Liver (tissue), 9 donors: ENCODE results near the gene FOXP3. TPM values are rescaled to one million over a fixed set of nuclear protein-coding genes. Genes with fewer than 3 reads are reported as not detected.

ENCODE experiments used
- DNase-seq: peaks from one replicate; pipeline ENCODE4 v3.0.0-alpha.2; 2017; ENCODE audit warnings: low spot score
- H3K27ac ChIP-seq, 2 donors: one replicate each; pipeline ENCODE4 v1.7.0; 2013; ENCODE audit warnings: inconsistent platforms in 2 of 2, low read length in 2 of 2, control low read depth in 1 of 2, low read depth in 1 of 2, mild to moderate bottlenecking in 1 of 2
- H3K27me3 ChIP-seq, 4 donors: one replicate each; pipeline versions ENCODE4 v1.6.1 to v1.7.0; 2013; ENCODE audit warnings: low read length in 3 of 4, inconsistent platforms in 1 of 4, mild to moderate bottlenecking in 1 of 4, moderate library complexity in 1 of 4; ENCODE audit not compliant: control insufficient read depth in 4 of 4, insufficient read depth in 4 of 4
- H3K36me3 ChIP-seq, 4 donors: one replicate each; pipeline versions ENCODE4 v1.6.1 to v1.7.0; 2013; ENCODE audit warnings: low read length in 3 of 4, mild to moderate bottlenecking in 3 of 4, low read depth in 1 of 4, moderate library complexity in 1 of 4; ENCODE audit not compliant: control insufficient read depth in 4 of 4, insufficient read depth in 3 of 4
- H3K4me1 ChIP-seq, 4 donors: one replicate each; pipeline versions ENCODE4 v1.6.1 to v1.7.0; 2013; ENCODE audit warnings: low read length in 3 of 4, mild to moderate bottlenecking in 3 of 4, moderate library complexity in 1 of 4; ENCODE audit not compliant: control insufficient read depth in 4 of 4, insufficient read depth in 4 of 4
- H3K4me3 ChIP-seq, 3 donors: one replicate each; pipeline versions ENCODE4 v1.6.1 to v1.7.0; 2013; ENCODE audit warnings: low read length in 3 of 3, control low read depth in 1 of 3, low read depth in 1 of 3, mild to moderate bottlenecking in 1 of 3
- H3K9ac ChIP-seq, 2 donors: one replicate each; pipeline ENCODE4 v1.7.0; 2013; ENCODE audit warnings: low read length in 2 of 2, mild to moderate bottlenecking in 2 of 2, moderate library complexity in 2 of 2, control low read depth in 1 of 2, low read depth in 1 of 2
- H3K9me3 ChIP-seq, 4 donors: one replicate each; pipeline versions ENCODE4 v1.6.1 to v1.7.0; 2013; ENCODE audit warnings: low read length in 3 of 4; ENCODE audit not compliant: control insufficient read depth in 4 of 4
- FOXA1 ChIP-seq: IDR thresholded peaks from 2 replicates; pipeline ENCODE4 v1.6.1; 2016; ENCODE audit warnings: antibody characterized with exemption
- FOXA2 ChIP-seq: IDR thresholded peaks from 2 replicates; pipeline ENCODE4 v1.6.1; 2016; ENCODE audit warnings: antibody characterized with exemption
- GABPA ChIP-seq, 2 donors: IDR thresholded peaks in 1 of 2; conservative IDR thresholded peaks in 1 of 2; 2 replicates each; pipeline ENCODE4 v1.6.1; 2016; ENCODE audit warnings: antibody characterized with exemption in 2 of 2, mild to moderate bottlenecking in 1 of 2, moderate library complexity in 1 of 2
- HNF4A ChIP-seq, 2 donors: conservative IDR thresholded peaks; 2 replicates each; pipeline ENCODE4 v1.6.1; 2016; ENCODE audit warnings: antibody characterized with exemption in 2 of 2, mild to moderate bottlenecking in 2 of 2
- HNF4G ChIP-seq: IDR thresholded peaks from 2 replicates; pipeline ENCODE4 v1.6.1; 2016; ENCODE audit warnings: antibody characterized with exemption
- JUND ChIP-seq, 2 donors: IDR thresholded peaks; 2 replicates each; pipeline ENCODE4 v1.6.1; 2016; ENCODE audit warnings: antibody characterized with exemption in 2 of 2
- NR2F2 ChIP-seq: IDR thresholded peaks from 2 replicates; pipeline ENCODE4 v1.6.1; 2016; ENCODE audit warnings: antibody characterized with exemption
- RAD21 ChIP-seq, 2 donors: IDR thresholded peaks; 2 replicates each; pipeline ENCODE4 v1.6.1; 2016; ENCODE audit warnings: antibody characterized with exemption in 2 of 2, mild to moderate bottlenecking in 2 of 2
- SP1 ChIP-seq: IDR thresholded peaks from 2 replicates; pipeline ENCODE4 v1.6.1; 2018; ENCODE audit warnings: antibody characterized with exemption, mild to moderate bottlenecking
- WGBS: extraction: QIAGEN DNeasy Blood & Tissue Kit; methylation state at CpG from one replicate; pipeline ENCODE4 v1.1.7; 2013; 5-methylcytosine and 5-hydroxymethylcytosine counted together
- polyA plus RNA-seq, 2 donors: library from polyadenylated mRNA; stranded (reverse) in 1 of 2; unstranded in 1 of 2; fragments of 200-250 nt in 1 of 2; fragments of >200 nt in 1 of 2; fragmentation: Nextera tagmentation in 1 of 2; extraction: Ambion mirVana in 1 of 2; gene quantifications; one replicate each; pipeline versions ENCODE4 v1.2.1 to v1.2.3, GENCODE V29; 2013 to 2015
- total RNA-seq, 2 donors: library from RNA; depleted of rRNA; stranded (reverse); fragments of >200 nt; gene quantifications; one replicate each; pipeline ENCODE4 v1.2.3, GENCODE V29; 2014
- TF ChIP-seq, protein P1 (sequence below): IDR thresholded peaks from 2 replicates; pipeline ENCODE4 v1.6.1; 2016; ENCODE audit warnings: antibody characterized with exemption, mild to moderate bottlenecking
- TF ChIP-seq, protein P2 (sequence below): IDR thresholded peaks from 2 replicates; pipeline ENCODE4 v1.6.1; 2016; ENCODE audit warnings: antibody characterized with exemption
- TF ChIP-seq, protein P3 (sequence below): IDR thresholded peaks from 2 replicates; pipeline ENCODE4 v1.6.1; 2016; ENCODE audit warnings: antibody characterized with exemption
- donor health status: healthy.
- donor health status: healthy.
- donor health status: healthy.
- donor health status: healthy.
- donor health status: healthy.

Gene FOXP3
- total and polyA plus RNA-seq, 4 donors = 0.05 to 0.65 (median 0.19) TPM

DNA sequence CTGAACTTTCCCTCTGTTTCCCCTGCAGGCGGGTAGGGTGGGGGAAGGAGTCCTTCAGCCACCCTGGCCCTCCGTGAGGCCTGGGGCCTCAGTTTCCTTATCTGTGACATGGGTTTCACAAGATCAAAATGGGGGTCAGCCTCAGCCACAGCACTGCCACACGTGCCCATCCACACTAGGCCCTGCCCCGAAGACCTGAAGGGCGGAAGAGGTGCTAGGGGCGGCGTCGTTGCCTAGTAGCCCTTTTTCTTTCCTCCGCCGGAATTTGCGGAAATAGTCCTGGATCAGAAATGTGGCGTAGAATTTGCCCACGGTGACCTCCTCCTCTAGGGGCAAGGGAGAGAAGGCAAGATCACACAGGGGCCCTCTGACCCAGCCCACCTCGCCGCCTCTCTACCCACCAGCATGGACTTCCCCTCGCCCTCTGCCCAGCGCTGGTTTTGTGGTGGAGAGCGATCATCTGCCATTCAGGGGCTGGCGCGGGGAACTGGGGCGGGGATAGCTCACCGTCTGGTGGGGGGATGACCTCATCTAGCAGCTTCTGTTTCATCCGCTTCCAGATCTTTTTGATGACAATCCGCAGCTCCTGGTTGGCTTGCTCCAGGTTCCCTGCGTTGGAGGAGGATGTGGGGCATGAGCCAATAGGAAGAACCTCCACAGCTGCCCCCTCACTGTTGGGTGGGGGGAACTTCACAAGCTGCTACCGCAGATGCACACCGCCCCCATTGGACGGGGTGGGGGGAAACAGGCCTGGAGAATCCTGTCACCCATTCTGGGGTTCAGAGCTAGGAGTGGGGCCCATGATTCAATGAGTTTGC, 54.9 kb downstream of the FOXP3 start:
- Histone ChIP-seq H3K4me1 (no peaks in the 10 kb centered on the region), H3K27ac (no peak overlapping the region), H3K36me3 (no peaks in the 10 kb centered on the region), H3K9me3 (no peaks in the 10 kb centered on the region), H3K27me3 (no peaks in the 10 kb centered on the region), H3K9ac (no peak overlapping the region), H3K4me3 (no peak overlapping the region)
- no peak for DNase-seq
- WGBS = 33% methylated on average over 28 of the region's 28 CpGs
- TF ChIP-seq HNF4G (no peak), JUND (IDR thresholded peaks at IDR 0.05) (no peak), GABPA (IDR thresholded peaks at IDR 0.05 in 1 of 2, conservative IDR thresholded peaks at IDR 0.05 in 1 of 2) (no peak), HNF4A (conservative IDR thresholded peaks at IDR 0.05) (no peak), FOXA2 (no peak), FOXA1 (no peak), NR2F2 (no peak)
- TF ChIP-seq, protein P1, sequence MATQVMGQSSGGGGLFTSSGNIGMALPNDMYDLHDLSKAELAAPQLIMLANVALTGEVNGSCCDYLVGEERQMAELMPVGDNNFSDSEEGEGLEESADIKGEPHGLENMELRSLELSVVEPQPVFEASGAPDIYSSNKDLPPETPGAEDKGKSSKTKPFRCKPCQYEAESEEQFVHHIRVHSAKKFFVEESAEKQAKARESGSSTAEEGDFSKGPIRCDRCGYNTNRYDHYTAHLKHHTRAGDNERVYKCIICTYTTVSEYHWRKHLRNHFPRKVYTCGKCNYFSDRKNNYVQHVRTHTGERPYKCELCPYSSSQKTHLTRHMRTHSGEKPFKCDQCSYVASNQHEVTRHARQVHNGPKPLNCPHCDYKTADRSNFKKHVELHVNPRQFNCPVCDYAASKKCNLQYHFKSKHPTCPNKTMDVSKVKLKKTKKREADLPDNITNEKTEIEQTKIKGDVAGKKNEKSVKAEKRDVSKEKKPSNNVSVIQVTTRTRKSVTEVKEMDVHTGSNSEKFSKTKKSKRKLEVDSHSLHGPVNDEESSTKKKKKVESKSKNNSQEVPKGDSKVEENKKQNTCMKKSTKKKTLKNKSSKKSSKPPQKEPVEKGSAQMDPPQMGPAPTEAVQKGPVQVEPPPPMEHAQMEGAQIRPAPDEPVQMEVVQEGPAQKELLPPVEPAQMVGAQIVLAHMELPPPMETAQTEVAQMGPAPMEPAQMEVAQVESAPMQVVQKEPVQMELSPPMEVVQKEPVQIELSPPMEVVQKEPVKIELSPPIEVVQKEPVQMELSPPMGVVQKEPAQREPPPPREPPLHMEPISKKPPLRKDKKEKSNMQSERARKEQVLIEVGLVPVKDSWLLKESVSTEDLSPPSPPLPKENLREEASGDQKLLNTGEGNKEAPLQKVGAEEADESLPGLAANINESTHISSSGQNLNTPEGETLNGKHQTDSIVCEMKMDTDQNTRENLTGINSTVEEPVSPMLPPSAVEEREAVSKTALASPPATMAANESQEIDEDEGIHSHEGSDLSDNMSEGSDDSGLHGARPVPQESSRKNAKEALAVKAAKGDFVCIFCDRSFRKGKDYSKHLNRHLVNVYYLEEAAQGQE = no peak
- TF ChIP-seq, protein P2, sequence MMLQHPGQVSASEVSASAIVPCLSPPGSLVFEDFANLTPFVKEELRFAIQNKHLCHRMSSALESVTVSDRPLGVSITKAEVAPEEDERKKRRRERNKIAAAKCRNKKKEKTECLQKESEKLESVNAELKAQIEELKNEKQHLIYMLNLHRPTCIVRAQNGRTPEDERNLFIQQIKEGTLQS = no peak
- TF ChIP-seq, protein P3, sequence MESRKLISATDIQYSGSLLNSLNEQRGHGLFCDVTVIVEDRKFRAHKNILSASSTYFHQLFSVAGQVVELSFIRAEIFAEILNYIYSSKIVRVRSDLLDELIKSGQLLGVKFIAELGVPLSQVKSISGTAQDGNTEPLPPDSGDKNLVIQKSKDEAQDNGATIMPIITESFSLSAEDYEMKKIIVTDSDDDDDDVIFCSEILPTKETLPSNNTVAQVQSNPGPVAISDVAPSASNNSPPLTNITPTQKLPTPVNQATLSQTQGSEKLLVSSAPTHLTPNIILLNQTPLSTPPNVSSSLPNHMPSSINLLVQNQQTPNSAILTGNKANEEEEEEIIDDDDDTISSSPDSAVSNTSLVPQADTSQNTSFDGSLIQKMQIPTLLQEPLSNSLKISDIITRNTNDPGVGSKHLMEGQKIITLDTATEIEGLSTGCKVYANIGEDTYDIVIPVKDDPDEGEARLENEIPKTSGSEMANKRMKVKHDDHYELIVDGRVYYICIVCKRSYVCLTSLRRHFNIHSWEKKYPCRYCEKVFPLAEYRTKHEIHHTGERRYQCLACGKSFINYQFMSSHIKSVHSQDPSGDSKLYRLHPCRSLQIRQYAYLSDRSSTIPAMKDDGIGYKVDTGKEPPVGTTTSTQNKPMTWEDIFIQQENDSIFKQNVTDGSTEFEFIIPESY = no peak

DNA sequence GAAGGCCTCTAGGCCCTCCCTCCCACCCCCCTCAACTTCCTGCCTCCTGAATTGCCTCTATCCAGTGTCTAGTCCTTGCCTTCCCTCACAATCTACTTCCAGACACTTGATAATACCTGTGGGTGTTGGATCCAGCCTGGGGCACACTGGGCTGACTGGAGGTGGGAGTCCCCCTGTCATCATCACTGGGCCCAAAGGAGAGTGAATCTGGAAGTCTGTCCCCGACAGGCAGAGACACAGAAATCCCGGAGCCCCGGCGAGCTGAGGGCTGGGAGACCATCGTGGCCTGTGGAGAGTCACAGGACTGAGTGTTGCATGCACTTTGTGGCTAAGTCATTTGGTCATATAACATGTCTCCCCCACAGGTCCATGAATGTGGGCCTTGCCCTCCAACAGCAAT, 56.1 kb downstream of the FOXP3 start:
- Histone ChIP-seq H3K9ac (no peak overlapping the region), H3K27ac (no peak overlapping the region), H3K9me3 (no peaks in the 10 kb centered on the region), H3K27me3 (no peaks in the 10 kb centered on the region), H3K36me3 (no peaks in the 10 kb centered on the region), H3K4me3 (no peak overlapping the region), H3K4me1 (no peaks in the 10 kb centered on the region)
- DNase-seq = no peak
- TF ChIP-seq SP1 (no peak), GABPA (IDR thresholded peaks at IDR 0.05 in 1 of 2, conservative IDR thresholded peaks at IDR 0.05 in 1 of 2) (no peak), RAD21 (IDR thresholded peaks at IDR 0.05) (no peak)
- TF ChIP-seq, protein P1 = no peak
- 93% methylated on average over 5 of the region's 5 CpGs for WGBS
